Esophagus muscularis mucosa (tissue), 3 donors: ENCODE data around the gene MTMR4.

Source experiments
- POLR2A ChIP-seq: fragments of 450-650 bp; IDR thresholded peaks from one replicate; pipeline ENCODE4 v1.6.1; 2017; ENCODE audit warnings: antibody characterized with exemption, moderate library complexity, mild to moderate bottlenecking, low read depth
- TF ChIP-seq, protein P1 (sequence below), 3 experiments: fragments of 200-600 bp in 2 of 3; fragments of 450-650 bp in 1 of 3; sonication (generic) in 2 of 3; IDR thresholded peaks; one replicate each; pipeline ENCODE4 v1.5.1; 2017 to 2019; ENCODE audit warnings: antibody characterized with exemption in 3 of 3, mild to moderate bottlenecking in 2 of 3, moderate library complexity in 1 of 3

DNA sequence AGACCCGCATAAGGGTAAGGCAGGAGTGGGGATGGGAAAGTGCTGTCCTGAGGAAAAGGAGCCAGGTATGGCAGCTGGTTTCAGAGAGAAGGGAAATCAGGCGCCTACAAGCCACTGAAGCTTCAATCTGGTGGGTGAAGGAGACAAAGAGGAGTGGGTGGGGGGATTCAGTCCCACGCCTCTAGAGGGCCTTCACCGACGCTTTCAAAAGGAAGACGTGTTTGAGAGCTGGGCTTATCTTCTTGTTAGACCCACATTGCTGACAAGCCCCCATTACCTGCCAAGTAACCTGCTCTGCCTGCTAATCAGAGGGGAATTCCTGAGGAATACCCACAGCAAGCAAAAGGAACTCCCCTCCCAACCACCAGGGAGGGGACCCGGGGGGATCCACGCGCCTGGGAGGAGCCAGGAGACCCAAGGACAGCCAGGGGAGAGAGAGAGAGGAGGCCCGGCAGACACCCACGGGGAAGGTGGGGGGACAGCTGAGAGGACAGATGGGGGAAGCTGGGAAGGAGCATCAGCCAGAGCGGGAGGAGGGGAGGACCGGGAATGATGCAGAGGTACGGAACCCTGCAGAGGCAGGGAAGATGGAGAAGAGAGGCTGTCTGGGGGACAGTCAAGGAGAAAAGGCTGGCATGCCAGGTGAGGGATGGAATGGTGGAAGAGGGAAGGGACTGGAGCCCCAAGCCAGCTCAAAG lies 1.0 kb downstream of the MTMR4 start:
- TF ChIP-seq POLR2A, result no peak
- TF ChIP-seq, protein P1, sequence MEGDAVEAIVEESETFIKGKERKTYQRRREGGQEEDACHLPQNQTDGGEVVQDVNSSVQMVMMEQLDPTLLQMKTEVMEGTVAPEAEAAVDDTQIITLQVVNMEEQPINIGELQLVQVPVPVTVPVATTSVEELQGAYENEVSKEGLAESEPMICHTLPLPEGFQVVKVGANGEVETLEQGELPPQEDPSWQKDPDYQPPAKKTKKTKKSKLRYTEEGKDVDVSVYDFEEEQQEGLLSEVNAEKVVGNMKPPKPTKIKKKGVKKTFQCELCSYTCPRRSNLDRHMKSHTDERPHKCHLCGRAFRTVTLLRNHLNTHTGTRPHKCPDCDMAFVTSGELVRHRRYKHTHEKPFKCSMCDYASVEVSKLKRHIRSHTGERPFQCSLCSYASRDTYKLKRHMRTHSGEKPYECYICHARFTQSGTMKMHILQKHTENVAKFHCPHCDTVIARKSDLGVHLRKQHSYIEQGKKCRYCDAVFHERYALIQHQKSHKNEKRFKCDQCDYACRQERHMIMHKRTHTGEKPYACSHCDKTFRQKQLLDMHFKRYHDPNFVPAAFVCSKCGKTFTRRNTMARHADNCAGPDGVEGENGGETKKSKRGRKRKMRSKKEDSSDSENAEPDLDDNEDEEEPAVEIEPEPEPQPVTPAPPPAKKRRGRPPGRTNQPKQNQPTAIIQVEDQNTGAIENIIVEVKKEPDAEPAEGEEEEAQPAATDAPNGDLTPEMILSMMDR (IDR thresholded peaks at IDR 0.05), result no peak
